Pancreas (tissue), 10 donors: ENCODE data around the gene NNAT. TPM values are rescaled to one million over a fixed set of nuclear protein-coding genes. Genes with fewer than 3 reads are reported as not detected.

Experiments
- ATAC-seq, 4 donors: fragments of 200-7000 bp; cut with Tn5 transposase; one replicate each; pipeline versions ENCODE4 v1.8.0 to v1.9.1; 2020; ENCODE audit warnings: mild to moderate bottlenecking in 4 of 4, moderate library complexity in 4 of 4
- DNase-seq, 6 donors: peaks; one replicate each; pipeline ENCODE4 v3.0.0-alpha.2; 2020
- FAIRE-seq: peaks from 2 replicates; lab custom pipeline; 2012; peaks lifted over from hg19 to GRCh38; lab: Jason Lieb, UNC
- H3K27ac ChIP-seq, 4 donors: fragments of 200-600 bp; sonication (generic); 1 replicate in 3 of 4; 2 replicates in 1 of 4; pipeline versions ENCODE4 v1.5.0 to v1.8.0; 2020
- H3K27me3 ChIP-seq, 4 donors: fragments of 200-600 bp; one replicate each; pipeline ENCODE4 v1.8.0; 2021
- H3K36me3 ChIP-seq, 3 donors: fragments of 200-600 bp; sonication (generic) in 1 of 3; one replicate each; pipeline versions ENCODE4 v1.5.0 to v1.8.0; 2020 to 2021
- H3K4me1 ChIP-seq, 3 donors: fragments of 200-600 bp; one replicate each; pipeline ENCODE4 v1.8.0; 2021
- H3K4me3 ChIP-seq, 4 donors: fragments of 200-600 bp; sonication (generic) in 2 of 4; one replicate each; pipeline versions ENCODE4 v1.5.0 to v1.8.0; 2020 to 2021
- H3K9me3 ChIP-seq, 4 donors: fragments of 200-600 bp; one replicate each; pipeline ENCODE4 v1.8.0; 2021
- CTCF ChIP-seq, 4 donors: fragments of 200-600 bp; sonication (generic) in 3 of 4; IDR thresholded peaks; one replicate each; pipeline versions ENCODE4 v1.5.0 to v1.8.0; 2021; ENCODE audit warnings: antibody characterized with exemption in 4 of 4
- WGBS, 2 donors: extraction: QIAGEN DNeasy Blood & Tissue Kit; methylation state at CpG; one replicate each; pipeline ENCODE4 v1.1.7; 2013; 5-methylcytosine and 5-hydroxymethylcytosine counted together
- intact Hi-C, 3 donors: fragments of 100-400 bp; cut with DNase I; formaldehyde crosslinking; loops; one replicate each; pipeline versions ENCODE4 v1.11.1 to v1.14.2; 2022
- polyA plus RNA-seq, 2 donors: library from polyadenylated mRNA; stranded (reverse); fragments of 200-250 nt; gene quantifications; one replicate each; pipeline ENCODE4 v1.2.3, GENCODE V29; 2013
- total RNA-seq, 6 donors: library from RNA; stranded (reverse); fragmentation: NEBNext Ultra II Directional in 4 of 6; extraction: Animal tissue kit (Norgen Biotek cat#: 25700) in 4 of 6; gene quantifications; one replicate each; pipeline versions ENCODE4 v1.2.1 to v1.2.4, GENCODE V29; 2021 to 2023
- donor health status: healthy with polysubstance abuse.
- donor health status: DM: no; HTN: no; CAD: no; lungs with moderate emphysema.
- donor health status: DM: no; HTN: no; CAD: no.
- donor health status: control.
- donor health status: control.
- donor health status: Bipolar disorder and iron deficiency.
- donor health status: DM: yes; HTN: yes; CAD: no.
- donor health status: DM: no; HTN: no; CAD: no.
- donor health status: DM: no; HTN: no; CAD: no.
- donor health status: DM: yes; HTN: yes; CAD: no.

Gene NNAT
- total and polyA plus RNA-seq, 8 donors, result 0.31 to 1.0 (median 0.63) TPM; not detected in 4

DNA sequence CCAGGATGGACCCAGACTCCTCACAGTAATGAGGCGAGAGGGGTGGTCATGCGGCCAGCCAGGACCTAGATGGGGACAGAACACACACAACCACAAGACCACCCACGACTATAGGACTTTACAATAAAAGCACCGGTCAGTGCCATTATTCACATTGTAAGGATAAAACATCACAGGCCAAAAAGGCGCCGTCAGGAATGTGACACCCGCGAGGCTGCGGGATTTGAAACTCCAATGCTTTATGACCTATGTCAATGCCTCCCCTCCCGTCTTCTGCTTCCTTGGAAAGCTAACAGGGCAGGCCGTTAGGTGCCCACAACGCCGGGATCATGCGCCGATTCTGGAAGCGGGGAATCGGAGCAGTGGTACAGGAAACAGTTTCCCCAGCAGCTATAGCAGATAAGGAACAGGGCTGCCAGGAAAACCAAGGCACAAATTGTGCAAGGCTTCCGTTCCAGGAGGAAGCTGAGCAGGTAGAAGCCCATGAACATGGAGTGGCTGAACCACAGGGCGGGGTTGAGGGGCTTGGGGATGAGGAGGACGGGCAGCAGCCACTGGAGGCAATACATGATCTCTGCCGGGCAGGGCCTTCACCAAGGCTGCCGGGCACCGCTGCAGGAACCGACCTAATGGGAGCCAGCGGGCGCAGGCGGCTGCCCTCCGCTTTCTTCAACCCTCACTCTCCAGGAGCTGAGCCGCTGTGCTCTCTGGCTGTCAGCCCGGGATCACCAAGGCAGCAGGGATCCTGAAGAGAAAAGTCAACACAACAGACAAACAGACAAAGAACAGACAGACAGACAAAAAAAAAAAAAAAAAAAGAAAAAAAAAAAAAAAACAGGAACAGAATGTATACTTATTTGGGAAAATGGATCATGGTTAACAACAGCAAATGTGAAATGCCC lies 2.2 kb upstream of the NNAT start:
- no peak overlapping the region for H3K27ac ChIP-seq
- WGBS, 2 donors, result 82 to 85% methylated on average over 30 of the region's 30 CpGs
- no peaks in the 10 kb centered on the region for H3K9me3 ChIP-seq
- no peaks in the 10 kb centered on the region for H3K27me3 ChIP-seq
- no peak for FAIRE-seq
- H3K36me3 ChIP-seq, result peaks cover 0 to 7% (median 0%) of the 10 kb centered on the region in 3 donors
- no peak overlapping the region for H3K4me3 ChIP-seq
- no peak for TF ChIP-seq CTCF (IDR thresholded peaks at IDR 0.05)
- peak in 1 of 6 donors; percentile 66 for DNase-seq
- H3K4me1 ChIP-seq, result no peaks in the 10 kb centered on the region
- intact Hi-C loops, result no loop called here
- ATAC-seq, result peak in 3 of 4 donors; percentile 22 to 65 (median 61)

DNA sequence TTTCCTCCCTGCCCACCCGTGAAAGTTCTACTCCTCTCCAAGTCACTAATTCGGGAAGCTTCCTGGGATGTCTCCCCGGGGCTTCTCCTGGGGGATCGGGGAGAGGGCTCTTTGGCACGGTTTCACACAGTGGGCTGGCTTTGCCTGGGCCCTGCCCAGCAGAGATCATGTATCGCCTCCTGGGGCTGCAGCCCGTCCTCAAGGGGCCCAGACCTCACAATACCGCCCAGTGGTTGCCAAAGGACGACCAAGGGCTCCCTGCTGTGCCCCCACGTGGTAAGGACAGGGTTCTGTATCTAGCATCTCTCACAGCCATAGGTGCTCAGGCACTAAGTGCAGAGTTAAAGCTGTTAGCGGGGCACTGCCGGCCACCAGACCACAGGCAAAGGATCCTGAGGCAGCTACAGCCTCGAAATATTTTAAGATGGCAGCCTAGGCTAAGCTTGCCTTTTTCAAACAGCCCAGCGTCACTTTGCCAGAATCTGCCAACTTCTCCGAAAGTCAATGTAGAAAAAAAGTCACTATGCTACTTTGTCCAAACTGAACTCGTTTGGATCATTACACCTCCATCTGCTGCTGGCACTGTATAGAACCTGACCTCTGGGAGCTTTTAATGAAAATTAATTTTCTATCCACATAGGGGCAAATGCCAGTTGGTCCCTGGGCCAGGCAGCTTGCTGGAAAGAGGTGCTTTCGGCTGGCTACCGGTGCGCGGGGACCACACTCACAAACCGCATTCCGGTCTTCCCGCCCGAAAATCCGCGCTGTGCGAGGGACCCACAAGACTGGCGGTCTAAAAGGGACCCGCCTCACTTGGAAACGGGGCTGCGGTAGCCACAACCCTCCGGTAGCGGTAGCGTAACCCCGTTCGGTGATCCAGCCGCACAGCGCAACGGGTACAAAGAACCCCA lies 1.3 kb upstream of the NNAT start:
- intact Hi-C loops, result loop anchor here in 1 of 3 donors (10.0 kb wide), 1 partner anchor 125 kb away; no protein-coding TSS in a partner anchor
- no peak overlapping the region for H3K27ac ChIP-seq
- 88 to 91% methylated on average over 39 of the region's 39 CpGs for WGBS, 2 donors
- H3K4me3 ChIP-seq, result no peak overlapping the region
- FAIRE-seq, result no peak
- ATAC-seq, result peak in 2 of 4 donors; percentile 33 to 44
- no peaks in the 10 kb centered on the region for H3K4me1 ChIP-seq
- peaks cover 0 to 7% (median 0%) of the 10 kb centered on the region in 3 donors for H3K36me3 ChIP-seq
- TF ChIP-seq CTCF (IDR thresholded peaks at IDR 0.05), result no peak
- no peaks in the 10 kb centered on the region for H3K9me3 ChIP-seq
- DNase-seq, result no peak
- no peaks in the 10 kb centered on the region for H3K27me3 ChIP-seq

GRCh38 chr20:37520419-37520955 lies 563 bp upstream of the NNAT start:
- DNase-seq (no peak), FAIRE-seq (no peak), ATAC-seq (no peak)
- Histone ChIP-seq H3K27ac (no peak overlapping the region), H3K4me1 (peaks cover 0 to 1% (median 0%) of the 10 kb centered on the region in 3 donors), H3K9me3 (no peaks in the 10 kb centered on the region), H3K4me3 (no peak overlapping the region), H3K36me3 (peaks cover 0 to 7% (median 0%) of the 10 kb centered on the region in 3 donors), H3K27me3 (no peaks in the 10 kb centered on the region)
- no peak for TF ChIP-seq CTCF (IDR thresholded peaks at IDR 0.05)
- 92 to 95% methylated on average over 24 of the region's 24 CpGs for WGBS, 2 donors
- intact Hi-C loops, result loop anchor here in 1 of 3 donors (10.0 kb wide), 1 partner anchor 126 kb away; no protein-coding TSS in a partner anchor

DNA sequence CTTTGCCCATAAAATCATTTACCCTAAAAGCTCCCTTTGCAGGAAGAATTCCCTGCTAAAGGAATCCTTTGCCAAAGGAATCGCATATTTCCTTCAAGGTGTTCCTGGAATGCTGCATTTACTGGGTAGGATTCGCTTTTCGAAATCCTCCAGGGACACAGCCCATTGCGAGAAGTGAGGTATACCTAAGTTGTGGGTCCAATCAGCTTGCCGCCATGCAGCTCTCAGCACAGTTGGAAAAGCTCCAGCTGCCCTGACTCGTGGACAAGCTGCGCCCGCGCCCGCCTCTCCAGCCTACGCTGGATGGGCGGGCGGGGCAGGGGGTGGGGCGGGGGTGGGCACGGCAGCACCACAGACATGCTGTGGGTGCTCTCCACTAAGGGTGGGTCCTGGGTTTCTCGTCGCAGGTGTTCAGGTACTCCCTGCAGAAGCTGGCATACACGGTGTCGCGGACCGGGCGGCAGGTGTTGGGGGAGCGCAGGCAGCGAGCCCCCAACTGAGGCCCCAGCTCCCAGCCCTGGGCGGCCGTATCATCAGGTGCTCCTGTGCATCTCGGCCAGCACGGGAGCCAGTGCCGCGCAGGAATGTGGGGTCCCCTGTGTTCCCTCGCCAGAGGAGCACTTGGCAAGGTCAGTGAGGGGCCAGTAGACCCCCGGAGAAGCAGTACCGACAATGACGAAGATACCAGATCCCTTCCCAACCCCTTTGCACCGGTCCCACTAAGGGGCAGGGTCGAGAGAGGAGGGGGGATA lies 1.4 kb downstream of the NNAT start:
- TF ChIP-seq CTCF (IDR thresholded peaks at IDR 0.05), result no peak
- H3K4me1 ChIP-seq, result peaks cover 0 to 8% (median 6%) of the 10 kb centered on the region in 3 donors
- FAIRE-seq (no peak), ATAC-seq (no peak), DNase-seq (peak in 1 of 6 donors; percentile 50)
- intact Hi-C loops, result loop anchor here in 1 of 3 donors (10.0 kb wide), 1 partner anchor 128 kb away; no protein-coding TSS in a partner anchor
- H3K4me3 ChIP-seq, result no peak overlapping the region
- H3K27me3 ChIP-seq, result no peaks in the 10 kb centered on the region
- peaks cover 0 to 7% (median 0%) of the 10 kb centered on the region in 3 donors for H3K36me3 ChIP-seq
- no peaks in the 10 kb centered on the region for H3K9me3 ChIP-seq
- WGBS, 2 donors, result 91 to 92% methylated on average over 36 of the region's 36 CpGs
- no peak overlapping the region for H3K27ac ChIP-seq
